GM21786 (cell line): Measurements from ENCODE around the gene PRKN.
"Not testable (repeated sequence)": the region's sequence is repeated elsewhere in the genome, so short reads cannot be mapped to it uniquely, and the experiment has no call there.

Experiments used
- ATAC-seq: cut with Tn5 transposase; IDR thresholded peaks from one replicate; pipeline ENCODE4 v1.9.1; 2021; ENCODE audit not compliant: unreplicated experiment

Gene PRKN

DNA sequence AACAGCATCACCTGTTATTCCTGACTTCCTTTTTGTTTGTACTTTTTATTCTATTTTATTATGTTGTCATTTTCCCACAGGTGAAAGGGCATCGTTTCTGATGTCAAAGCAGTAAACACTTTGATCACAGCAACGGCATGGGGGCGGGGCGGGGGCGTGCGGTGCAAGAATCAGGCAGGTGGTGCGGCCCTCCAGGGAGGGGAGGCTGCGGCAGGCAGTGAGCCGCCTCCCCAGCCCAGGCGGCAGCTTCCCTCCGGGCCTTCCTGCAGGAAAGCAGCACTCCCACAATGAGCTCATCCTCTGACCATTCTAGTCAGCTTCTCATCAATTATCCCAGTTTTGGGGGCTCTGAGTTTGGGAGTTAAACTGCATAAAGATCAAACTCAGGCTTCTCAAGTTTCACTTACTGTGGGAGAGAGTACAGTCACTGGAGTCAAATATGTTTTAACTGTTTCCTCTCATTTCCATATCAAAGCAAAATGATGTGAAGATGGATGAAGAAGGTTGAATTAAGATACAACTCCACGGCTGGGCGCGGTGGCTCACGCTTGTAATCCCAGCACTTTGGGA, 845.3 kb downstream of the PRKN start:
- no peak for ATAC-seq

DNA sequence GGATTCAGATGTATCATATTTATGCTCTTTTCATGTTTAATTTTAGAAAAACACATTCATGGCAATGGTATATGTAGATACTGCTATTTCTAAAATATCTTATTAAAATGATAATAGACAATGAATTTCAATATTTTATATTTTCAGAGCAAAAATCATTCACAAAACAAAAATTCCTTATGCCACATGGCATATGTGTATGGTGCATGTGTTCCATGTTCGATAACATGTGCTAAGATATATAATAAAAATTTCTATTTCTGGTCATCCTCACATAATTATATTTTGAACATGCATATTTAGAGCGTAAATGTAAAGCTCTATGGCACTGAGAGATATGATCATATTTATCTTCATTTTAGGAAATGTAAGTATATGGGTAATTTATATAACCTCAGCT, 847.5 kb downstream of the PRKN start:
- ATAC-seq: no peak

DNA sequence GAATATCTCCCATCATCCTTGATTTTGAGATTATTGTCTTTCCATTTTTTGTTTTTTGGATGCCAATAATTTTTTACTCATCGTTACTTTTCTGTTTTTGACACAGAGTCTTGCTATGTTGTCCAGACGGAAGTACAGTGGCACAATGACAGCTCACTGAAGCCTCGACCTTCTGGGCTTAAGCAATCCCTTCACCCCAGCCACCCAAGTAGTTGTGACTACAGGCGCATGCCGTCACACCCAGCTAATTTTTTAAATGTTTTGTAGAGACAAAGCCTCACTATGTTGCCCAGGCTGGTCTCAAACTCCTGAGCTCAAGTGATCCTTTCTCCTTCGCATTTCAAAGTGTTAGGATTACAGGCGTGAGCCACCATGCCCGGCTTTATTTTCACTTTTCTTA, 851.3 kb downstream of the PRKN start:
- no peak for ATAC-seq

DNA sequence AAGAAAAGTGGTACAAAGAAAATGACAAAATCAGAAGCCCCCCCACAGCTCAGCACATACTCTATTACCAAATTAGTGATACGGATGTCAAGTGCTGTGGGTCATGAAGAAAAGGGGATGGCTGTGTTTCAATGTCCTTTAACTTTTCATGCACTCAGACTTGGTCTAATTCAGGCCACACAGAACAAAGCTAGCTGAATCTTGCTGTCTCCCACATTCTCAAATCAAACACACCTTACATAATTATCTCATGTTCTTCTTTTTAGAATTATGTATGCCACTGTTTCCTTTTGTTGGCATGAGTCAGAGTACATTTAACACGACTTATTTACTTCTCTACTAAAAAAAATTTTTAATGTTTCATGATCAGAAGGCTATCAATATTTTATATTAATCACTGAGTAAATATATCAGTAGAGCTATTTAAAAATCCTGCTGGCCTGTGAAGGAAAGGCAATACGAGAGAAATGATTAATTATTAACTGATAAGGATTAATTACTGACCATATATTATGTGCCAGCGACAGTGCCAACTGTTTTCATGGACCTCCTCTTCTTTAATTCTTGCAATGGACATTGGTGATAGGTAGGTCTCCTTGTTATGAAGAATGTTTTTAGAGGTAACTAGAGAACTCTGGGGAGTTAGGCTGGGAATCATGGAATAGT, 857.2 kb downstream of the PRKN start:
- ATAC-seq: no peak

DNA sequence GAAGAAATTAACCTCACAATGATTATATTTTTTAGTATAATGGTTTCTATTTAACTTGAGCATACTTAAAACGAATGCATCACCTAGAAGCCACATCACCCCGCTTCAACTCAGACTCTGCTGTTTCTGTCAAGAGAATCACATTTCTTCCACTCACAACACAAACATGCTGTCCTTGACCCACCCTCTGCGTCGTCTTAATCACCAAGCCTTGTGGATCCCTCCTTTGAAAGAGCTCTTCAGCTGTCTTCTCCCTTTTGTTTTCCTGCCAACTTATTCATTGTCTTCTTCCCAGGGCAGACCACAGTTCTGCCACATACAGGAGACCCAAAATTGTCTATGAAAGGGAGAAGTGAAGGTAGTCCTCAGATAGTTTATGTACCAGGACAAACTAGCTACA, 858.1 kb downstream of the PRKN start:
- ATAC-seq: no peak

DNA sequence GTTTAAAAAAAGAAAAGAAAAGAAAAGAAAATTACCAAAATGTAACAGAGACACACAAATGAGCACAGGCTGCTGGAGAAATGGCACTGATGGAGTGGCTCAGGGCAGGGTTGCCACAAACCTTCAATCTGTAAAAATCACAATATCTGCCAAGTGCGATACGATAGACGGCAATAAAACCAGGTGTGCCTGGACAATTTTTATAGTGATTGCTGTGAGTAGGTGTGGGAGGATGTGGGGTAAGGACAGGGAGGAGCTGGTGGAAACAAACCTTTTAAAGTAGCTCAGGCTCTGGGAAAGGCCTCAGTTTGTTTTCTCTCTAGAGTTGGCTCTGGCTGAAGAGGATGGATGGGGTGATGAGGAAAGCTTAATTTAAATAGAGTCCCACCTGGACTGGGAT, 861.0 kb downstream of the PRKN start:
- ATAC-seq: no peak

DNA sequence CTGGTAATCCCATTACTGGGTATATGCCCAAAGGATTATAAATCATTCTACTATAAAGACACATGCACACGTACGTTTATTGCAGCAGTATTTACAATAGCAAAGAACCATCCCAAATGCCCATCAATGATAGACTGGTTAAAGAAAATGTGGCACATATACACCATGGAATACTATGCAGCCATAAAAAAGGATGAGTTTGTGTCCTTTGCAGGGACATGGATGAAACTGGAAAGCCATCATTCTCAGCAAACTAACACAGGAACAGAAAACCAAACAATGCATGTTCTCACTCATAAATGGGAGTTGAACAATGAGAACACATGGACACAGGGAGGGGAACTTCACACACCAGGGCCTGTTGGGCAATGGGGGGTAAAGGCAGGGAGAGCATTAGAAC, 866.5 kb downstream of the PRKN start:
- ATAC-seq: not testable (repeated sequence)

DNA sequence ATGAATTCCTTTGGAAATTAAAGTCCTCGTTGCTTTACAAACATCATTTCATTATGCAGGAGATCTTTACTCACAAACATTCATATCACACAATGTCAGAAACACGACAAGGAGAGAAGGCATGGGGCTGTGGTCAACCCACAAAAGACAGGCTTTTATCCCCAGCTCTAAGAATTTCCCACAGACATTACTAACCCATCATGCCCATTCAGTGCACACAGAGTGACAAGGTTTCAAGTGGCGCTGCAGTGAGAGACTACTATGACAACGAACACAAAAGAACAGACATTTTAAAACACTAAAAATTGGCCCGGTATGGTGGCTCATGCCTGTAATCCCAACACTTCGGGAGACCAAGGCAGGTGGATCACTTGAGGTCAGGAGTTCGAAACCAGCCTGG, 873.9 kb downstream of the PRKN start:
- ATAC-seq: no peak

DNA sequence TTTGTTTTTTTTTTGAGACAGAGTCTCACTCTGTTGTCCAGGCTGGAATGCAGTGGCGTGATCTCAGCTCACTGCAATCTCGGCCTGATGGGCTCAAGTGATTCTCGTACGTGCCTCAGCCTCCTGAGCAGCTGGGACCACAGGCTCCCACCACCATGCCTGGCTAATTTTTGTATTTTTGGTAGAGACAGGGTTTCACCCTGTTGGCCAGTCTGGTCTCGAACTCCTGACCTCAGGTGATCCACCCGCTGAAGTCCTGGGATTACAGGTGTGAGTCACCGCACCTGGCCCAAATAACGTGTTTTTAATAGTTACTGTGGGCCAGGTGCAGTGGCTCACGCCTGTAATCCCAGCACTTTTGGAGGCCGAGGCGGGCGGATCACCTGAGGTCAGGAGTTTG, 876.1 kb downstream of the PRKN start:
- not testable (repeated sequence) for ATAC-seq

DNA sequence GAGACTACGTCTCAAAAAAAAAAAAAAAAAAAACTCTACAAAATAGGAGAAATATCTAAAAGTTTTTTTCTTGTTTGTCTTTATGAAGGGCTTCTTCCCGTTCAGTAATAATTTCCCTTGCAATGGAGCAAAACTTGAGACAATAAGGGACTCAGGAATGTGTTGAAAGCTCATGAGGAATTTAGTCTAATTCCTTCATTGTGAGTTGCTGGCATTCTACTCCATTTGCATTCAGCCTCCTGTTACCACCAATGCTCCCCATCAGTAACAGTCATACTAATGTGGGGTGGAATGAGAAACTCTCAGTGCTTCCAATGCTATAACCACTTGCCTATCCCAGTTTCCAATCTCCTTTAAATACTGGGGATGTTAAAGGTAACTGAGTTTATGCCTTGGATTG, 877.0 kb downstream of the PRKN start:
- ATAC-seq: no peak

DNA sequence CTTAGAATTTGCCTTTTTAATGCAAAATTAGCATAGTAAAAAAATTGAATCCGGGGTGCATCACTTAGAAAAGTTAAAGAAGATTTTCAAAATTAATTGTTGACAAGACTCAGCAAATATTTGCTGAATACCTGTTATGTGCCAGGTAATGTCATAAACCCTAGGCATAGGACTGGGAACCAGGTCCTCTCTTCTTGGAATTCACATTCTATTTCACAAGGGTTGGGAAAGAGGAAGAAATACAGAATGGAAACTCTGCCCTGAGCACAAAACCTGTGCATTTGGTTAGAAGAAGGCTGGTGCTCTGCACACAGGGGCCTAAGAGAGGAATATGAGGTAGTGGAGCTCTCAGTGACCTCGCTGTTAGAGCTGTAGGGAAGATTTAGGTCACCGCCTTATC, 879.9 kb downstream of the PRKN start:
- ATAC-seq: no peak

DNA sequence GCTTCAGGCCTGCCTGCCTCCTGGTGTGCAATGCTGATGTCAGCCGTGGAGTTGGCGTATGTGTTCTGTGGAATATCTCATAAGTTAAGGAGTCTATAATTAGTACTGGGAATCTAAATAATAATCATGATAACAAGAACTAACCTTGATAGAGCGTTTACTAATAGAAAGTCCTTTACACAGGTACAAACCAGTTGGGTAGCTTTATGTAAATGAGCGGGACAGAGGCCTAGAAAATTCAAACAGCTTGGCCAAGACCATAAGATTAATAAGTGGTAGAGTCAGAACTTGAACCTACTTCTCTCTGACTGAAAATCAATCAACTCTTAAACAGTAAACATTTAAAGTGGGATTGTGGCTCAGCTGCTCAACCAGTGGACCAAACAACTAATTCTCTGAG, 882.8 kb downstream of the PRKN start:
- ATAC-seq: no peak

DNA sequence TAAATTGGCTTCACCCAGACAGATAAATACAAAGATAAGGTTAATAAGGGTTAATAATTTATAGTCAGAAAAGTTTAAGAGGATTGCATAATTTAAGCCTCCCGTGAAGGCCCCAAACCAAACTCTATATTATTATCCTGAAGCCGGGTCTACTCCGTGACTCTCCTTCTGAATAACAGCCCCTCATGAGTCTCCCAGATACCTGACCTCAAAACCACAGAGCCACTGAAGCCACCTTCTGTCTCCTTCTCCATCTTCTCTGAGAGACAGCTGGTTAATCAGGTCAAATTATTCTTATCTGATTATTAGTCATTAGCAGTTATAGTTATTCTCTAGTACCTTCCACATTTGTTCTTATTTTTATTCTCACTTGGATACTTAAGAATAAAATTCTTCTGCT, 884.5 kb downstream of the PRKN start:
- ATAC-seq: no peak

DNA sequence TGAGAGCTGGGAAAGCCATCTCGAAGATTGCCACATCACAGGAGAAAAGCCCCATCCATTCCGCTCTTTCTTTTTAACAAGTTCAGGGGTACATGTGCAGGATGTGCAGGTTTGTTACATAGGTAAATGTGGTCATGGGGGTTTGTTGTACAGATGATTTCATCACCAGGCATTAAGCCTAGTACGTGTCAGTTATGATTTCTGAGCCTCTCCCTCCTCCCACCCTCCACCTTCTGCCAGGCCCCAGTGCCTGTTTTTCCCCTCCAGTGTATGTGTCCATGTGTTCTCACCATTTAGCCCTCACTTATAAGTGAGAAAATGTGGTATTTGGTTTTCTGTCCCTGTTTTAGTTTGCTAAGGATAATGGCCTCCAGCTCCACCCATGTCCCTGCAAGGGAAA, 887.2 kb downstream of the PRKN start:
- ATAC-seq: no peak

DNA sequence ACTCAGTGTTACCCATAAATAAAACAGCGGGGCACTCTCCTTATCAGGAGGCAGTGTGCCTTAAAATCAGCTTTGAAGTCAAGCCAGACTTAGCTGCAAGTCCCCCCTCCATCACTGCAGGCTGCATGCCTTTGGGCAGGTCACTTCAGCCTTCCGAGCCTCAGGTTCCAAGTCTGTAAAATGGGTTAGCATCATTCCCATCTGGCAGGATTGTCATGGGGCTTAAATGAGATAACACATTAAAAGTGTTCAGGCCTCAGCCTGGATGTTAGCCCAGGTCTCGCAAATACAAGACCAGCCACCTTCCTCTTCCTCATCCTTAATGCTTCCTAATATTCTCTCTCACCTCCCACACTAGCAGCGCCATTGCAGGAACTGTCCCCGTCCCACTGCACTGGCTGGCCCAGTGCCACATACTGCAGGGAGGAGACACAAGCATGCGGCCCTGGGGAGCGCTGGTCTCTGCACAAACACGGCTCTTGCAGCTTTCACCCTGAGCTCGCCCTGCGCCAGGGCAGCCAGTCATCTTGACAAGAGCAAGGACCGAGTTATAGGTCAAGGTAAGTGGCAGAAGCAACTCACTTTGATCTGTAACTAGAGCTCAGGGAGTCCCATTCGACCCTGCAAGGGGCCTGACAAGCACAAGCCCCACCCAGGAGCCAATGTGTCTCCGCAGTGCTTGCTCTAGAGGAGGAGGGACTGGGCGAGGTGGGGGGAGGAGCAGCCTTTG, 889.1 kb downstream of the PRKN start:
- ATAC-seq: no peak

DNA sequence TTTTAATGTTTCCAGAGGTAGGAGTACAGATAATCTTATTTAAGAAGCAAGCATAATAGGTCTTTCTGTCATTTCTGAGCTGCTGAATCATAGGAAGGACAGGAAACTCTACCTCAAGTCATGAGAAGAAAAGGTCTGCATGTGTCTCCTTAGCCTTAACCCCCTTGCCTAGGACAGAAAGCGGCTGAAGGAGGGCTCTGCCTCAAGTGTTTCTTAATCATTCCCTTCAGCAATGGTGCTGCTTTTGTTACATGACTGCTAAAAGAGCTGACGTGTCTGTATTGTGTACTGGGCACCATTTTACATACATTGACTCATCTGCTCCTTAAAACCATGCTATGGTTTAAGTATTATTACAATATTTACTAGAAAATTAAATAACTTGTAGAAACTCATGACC, 889.7 kb downstream of the PRKN start:
- no peak for ATAC-seq

DNA sequence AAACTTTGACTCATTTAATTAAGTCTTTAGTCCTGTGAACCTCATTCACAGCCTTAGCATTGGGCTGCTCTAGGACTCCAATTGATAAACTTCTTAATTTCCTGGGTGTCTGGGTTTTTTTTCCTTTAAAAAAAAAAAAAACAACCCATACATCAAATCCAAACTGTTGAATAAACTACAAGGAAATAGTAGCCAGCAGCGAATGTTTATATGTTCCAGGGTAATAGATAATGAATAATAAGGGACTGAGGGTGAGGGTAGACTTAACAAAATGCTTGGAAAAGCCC, 890.2 kb downstream of the PRKN start:
- ATAC-seq: no peak

DNA sequence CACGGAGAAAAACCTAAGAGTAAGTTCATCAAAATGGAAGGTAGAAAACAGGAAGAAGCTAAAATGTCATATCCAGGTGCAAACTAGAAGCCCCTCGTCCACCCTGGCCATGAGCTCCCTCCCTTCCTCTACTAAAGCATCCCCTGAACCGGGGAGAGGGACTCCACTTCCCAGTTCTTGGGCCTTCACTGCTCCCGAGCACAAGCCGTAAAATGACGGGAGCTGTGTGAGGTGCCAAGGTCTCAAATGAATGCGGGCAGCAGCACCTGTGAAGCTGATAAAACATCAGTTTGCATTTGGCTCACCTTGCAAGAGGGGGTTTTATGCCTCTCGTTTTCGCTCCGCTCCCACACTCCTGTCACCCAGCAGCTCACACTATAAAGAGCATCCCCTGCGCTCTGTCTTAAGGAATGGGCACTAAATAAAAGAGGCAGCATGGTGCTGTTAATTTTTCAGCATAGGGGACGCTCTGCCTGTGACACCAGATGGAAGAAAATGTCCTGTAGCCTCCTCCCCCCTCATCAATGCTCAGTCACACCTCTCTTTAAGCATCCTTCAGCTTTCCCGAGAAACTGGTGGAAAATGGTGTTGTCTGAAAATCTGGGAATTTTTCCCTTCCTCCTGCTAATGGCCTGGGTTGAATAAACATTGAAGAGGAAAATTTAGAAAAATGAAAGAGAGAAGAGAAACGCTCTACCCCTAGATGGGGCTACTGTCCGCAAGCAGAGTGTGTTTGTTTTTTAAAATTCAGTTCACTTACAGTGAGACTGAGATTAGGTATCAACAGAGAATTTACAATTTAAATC, 890.7 kb downstream of the PRKN start:
- no peak for ATAC-seq

DNA sequence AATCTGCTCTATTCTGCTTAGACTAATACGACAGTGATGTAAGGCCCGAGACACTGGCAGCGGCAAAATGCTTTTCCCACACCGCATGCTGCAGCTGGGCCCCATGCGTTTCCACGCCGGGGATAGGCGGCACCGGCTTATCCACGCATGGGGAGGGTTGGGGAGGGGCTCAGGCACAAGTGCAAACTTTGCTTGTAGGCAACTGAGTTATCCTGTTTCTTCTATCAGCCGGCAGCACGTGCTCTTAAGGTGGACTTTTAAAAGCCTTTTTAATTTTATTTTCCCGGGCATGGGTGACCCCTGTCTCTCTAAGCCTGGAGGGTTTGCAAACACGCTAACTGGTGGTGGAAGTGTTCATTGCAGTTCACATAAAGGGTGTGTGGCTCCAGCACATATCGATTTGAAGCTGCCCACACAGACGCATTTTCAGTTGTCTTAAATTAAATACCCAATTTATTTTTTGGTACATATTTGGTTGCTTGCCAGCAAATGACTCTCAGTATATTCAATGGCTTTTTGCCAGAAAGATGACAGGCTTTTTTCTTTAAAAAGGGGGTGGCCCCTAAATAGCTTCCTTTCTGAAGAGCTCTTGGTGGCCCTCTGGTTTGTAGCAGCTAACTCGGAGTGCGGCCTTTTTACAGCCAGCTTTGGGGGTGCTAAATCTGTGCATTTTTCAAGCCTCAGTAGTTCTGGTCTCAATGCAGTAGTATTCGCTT, 891.9 kb downstream of the PRKN start:
- no peak for ATAC-seq

DNA sequence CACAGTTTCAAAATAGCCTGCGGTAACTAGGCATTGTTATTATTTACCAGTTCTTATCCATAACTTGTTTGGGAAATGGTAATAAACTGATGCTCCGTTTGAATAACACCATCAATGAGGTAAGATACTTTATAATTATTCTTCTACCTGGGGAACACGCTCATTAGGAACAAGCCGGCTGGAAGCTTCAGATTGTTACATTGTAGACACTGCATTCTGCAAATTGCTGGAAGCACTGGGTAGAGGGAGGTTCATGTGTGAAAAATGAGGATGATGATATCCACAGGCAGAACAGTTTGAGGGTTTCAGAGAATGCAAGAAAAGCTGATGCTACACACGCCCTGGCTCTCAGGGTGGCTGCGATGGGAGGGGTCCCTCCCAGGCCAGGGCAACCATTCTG, 893.1 kb downstream of the PRKN start:
- no peak for ATAC-seq

DNA sequence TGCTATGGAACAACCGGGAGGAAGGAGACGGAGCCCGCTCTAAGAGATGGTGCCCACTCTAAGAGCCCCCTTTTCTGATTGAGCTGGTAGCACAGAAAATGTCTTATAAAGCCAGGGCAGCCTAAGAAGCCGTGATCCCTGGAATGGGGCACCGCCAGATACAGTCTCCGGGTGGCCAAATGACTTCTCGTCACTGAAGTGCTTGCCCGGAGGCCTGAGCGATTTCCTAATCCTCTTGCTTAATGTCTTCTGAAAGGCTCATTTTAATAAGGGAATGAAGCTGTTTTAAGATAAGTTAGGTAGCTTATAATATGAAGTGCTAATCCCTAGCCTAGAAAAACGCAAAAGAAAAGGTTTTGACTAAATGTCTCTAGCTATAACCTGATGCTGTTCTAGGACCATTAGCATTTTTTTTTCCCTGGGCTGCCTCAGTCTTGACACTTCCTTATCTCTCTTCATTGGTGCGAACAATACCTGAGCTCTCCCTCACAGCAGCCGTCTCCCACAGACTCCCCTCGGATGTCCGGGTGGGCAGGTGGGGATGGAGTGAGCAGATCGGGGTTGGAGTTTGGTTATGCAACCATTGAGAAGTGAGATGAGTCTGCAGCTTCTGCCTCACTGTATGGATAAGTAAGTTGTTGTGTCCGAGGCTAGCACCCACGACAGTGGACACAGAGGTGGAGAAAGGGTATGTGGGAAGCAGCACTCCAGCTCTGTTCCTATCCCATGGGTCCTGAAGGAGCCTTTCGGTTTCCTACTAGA, 894.3 kb downstream of the PRKN start:
- no peak for ATAC-seq
